Progenitor cell of endocrine pancreas (in vitro differentiated cells): Measurements from ENCODE around the gene MIOS. TPM values are rescaled to one million over a fixed set of nuclear protein-coding genes. Genes with fewer than 3 reads are reported as not detected.

Experiments used
- DNase-seq: peaks from one replicate; pipeline ENCODE4 v3.0.0; 2021; ENCODE audit warnings: low spot score; ENCODE audit not compliant: unreplicated experiment
- H3K27ac Mint-ChIP-seq: 2 replicates; pipeline ENCODE4 v1.8.0; 2021; ENCODE audit warnings: mild to moderate bottlenecking, moderate library complexity, mixed read lengths
- H3K27me3 Mint-ChIP-seq: 2 replicates; pipeline ENCODE4 v1.8.0; 2021; ENCODE audit warnings: mixed read lengths
- H3K36me3 Mint-ChIP-seq: 2 replicates; pipeline ENCODE4 v1.8.0; 2022; ENCODE audit warnings: mixed read lengths; ENCODE audit not compliant: insufficient read depth
- H3K4me1 Mint-ChIP-seq: 2 replicates; pipeline ENCODE4 v1.8.0; 2021; ENCODE audit warnings: low read depth, mixed read lengths
- H3K4me3 Mint-ChIP-seq: 2 replicates; pipeline ENCODE4 v1.8.0; 2021; ENCODE audit warnings: low read depth, mild to moderate bottlenecking, moderate library complexity, mixed read lengths
- H3K9me3 Mint-ChIP-seq: 2 replicates; pipeline ENCODE4 v1.8.0; 2021; ENCODE audit warnings: low read depth, mixed read lengths
- total RNA-seq: library from RNA; stranded (reverse); gene quantifications from 2 replicates; pipeline ENCODE4 v1.2.1, GENCODE V29; 2021
- TF ChIP-seq, protein P1 (sequence below): fragments of 200-600 bp; sonication (generic); IDR thresholded peaks from one replicate; pipeline ENCODE4 v1.5.0; 2021; ENCODE audit warnings: antibody characterized with exemption, mild to moderate bottlenecking; ENCODE audit not compliant: unreplicated experiment

The MIOS gene
- total RNA-seq, 1 donor from 2014 or later, result 62.0 TPM

DNA sequence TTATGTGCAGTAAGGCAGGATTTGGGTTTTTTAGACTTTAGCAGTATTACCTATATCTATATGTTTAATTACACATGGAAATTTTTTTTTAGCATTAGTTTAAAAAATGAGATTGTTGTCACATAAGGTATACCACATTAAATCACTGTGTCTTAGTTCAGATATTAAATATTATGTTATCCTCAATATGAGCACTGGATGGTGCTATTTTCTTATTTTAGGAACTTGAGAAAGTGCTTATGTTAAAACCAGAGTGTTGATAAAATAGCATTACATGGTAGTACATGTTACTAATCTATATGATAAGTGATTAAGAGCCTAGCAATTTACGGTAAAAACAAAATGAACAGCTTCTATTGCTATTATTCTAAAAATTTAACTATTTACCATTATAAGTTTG lies 28.8 kb downstream of the MIOS start:
- H3K27me3 Mint-ChIP-seq, result no peaks in the 10 kb centered on the region
- TF ChIP-seq, protein P1, sequence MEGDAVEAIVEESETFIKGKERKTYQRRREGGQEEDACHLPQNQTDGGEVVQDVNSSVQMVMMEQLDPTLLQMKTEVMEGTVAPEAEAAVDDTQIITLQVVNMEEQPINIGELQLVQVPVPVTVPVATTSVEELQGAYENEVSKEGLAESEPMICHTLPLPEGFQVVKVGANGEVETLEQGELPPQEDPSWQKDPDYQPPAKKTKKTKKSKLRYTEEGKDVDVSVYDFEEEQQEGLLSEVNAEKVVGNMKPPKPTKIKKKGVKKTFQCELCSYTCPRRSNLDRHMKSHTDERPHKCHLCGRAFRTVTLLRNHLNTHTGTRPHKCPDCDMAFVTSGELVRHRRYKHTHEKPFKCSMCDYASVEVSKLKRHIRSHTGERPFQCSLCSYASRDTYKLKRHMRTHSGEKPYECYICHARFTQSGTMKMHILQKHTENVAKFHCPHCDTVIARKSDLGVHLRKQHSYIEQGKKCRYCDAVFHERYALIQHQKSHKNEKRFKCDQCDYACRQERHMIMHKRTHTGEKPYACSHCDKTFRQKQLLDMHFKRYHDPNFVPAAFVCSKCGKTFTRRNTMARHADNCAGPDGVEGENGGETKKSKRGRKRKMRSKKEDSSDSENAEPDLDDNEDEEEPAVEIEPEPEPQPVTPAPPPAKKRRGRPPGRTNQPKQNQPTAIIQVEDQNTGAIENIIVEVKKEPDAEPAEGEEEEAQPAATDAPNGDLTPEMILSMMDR, result peak; percentile 44
- no peak overlapping the region for H3K4me3 Mint-ChIP-seq

DNA sequence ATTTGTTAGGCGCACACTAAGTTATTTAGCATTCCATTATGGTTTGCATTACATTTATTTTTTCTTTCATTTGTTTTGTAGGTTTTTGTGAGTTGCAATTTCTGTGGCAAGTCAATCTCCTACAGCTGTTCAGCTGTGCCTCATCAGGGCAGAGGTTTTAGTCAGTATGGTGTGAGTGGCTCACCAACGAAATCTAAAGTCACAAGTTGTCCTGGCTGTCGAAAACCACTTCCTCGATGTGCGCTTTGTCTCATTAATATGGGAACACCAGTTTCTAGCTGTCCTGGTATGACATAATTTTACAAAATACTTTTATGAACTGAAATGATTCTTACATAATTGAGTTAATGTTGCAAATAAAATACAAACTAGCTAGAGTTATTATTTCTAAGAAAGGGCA lies 29.5 kb downstream of the MIOS start:
- Mint-ChIP-seq H3K9me3 (peaks cover 18% of the 10 kb centered on the region), H3K27ac (no peak overlapping the region), H3K27me3 (no peaks in the 10 kb centered on the region), H3K4me3 (no peak overlapping the region), H3K36me3 (peaks cover 46% of the 10 kb centered on the region), H3K4me1 (no peaks in the 10 kb centered on the region)
- DNase-seq, result no peak
- TF ChIP-seq, protein P1, result no peak

More for the DNA sequence above, 28.8 kb downstream of the MIOS start:
- Mint-ChIP-seq H3K27ac (no peak overlapping the region), H3K36me3 (peaks cover 44% of the 10 kb centered on the region), H3K4me1 (no peaks in the 10 kb centered on the region), H3K9me3 (peaks cover 11% of the 10 kb centered on the region)
- DNase-seq, result no peak

DNA sequence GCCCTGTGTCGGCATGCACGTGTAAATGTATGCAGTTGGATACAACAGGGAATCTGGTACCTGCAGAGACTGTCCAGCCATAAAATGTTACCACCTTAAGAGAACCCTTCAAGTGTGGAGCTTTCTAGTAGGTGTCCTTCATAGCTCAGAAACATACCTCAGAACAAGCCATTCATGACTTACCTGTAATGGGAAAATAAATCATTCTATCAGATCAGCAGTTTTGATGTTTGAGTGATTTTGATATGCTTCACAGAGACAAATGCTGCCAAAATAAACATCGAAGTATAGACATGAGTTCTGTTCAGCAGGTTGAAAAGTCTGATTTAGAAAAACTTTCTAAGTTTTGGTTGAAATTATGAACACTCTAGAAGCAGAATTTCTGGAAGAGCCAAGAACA lies 40.3 kb downstream of the MIOS start:
- Mint-ChIP-seq H3K27me3 (no peaks in the 10 kb centered on the region), H3K9me3 (no peaks in the 10 kb centered on the region), H3K27ac (no peak overlapping the region), H3K36me3 (peaks cover 9% of the 10 kb centered on the region), H3K4me3 (no peak overlapping the region), H3K4me1 (no peaks in the 10 kb centered on the region)
- no peak for DNase-seq
- TF ChIP-seq, protein P1, result no peak

DNA sequence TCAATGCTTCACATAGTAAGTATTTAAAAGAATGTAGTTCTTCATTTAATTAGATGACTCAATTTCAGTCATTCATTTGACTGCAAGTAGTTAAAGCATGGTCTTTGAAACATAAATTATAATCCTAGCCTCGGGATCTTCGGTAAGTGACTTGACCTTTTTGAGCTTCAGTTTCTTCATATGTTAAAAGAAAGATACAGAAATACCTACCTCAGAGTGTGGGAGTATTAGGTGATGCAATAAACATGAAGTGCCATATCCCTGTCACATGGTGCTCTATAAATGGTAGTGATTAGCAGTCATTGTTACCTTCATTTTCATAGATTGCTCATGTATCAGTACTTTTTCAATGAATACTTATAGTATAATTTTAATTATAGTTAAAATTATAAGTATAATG lies 42.6 kb downstream of the MIOS start:
- Mint-ChIP-seq H3K36me3 (peaks cover 7% of the 10 kb centered on the region), H3K4me1 (no peaks in the 10 kb centered on the region), H3K4me3 (no peak overlapping the region), H3K27me3 (no peaks in the 10 kb centered on the region), H3K9me3 (no peaks in the 10 kb centered on the region), H3K27ac (no peak overlapping the region)
- TF ChIP-seq, protein P1, result no peak
- DNase-seq, result no peak

DNA sequence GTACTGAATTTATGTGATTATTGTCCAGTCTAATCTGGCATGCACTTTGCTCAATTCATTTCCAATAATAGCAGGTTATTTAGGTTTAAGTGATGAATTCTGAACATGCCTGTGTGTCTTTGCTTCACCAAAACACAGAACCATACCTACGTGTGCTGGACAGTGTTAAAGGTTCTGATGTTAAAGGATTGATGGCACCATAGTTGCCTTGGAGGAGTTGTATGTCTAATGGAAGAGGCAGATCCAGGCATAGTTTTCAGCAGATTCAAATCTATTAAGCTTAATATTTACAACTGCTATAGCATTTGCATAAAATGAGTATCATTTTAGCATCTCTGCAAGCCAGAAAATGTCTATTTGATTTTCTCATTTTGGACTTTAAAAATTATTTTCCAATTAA lies 45.8 kb downstream of the MIOS start:
- no peaks in the 10 kb centered on the region for H3K9me3 Mint-ChIP-seq
- TF ChIP-seq, protein P1, result no peak
- no peak overlapping the region for H3K4me3 Mint-ChIP-seq
- H3K36me3 Mint-ChIP-seq, result peaks cover 5% of the 10 kb centered on the region
- peaks cover 6% of the 10 kb centered on the region for H3K4me1 Mint-ChIP-seq
- no peak overlapping the region for H3K27ac Mint-ChIP-seq
- DNase-seq, result no peak
- H3K27me3 Mint-ChIP-seq, result no peaks in the 10 kb centered on the region
